Putamen (tissue), 1 donor: ENCODE measurements around the gene CYGB.
A peak's percentile ranks its signal among the peaks of the same experiment; 100 is the strongest.

Experiments
- DNase-seq: peaks from one replicate; pipeline ENCODE4 v3.0.0-alpha.2; 2016; ENCODE audit warnings: low spot score

The CYGB gene

GRCh38 chr17:76501827-76502307, 35.6 kb downstream of the CYGB start:
- DNase-seq, result no peak

- peak; percentile 63 for DNase-seq
These were observed 36.3 kb downstream of the CYGB start, which contains the start of gene RHBDF2 for GRCh38 chr17:76501018-76501826. Gene RHBDF2, minus strand, starts transcription at chr17:76501423. Its CDS starts 19,899 bp downstream, at chr17:76481524.

- no peak for DNase-seq
These were observed 36.8 kb downstream of the CYGB start for GRCh38 chr17:76500747-76501017.

- DNase-seq, result no peak
These were observed 37.3 kb downstream of the CYGB start for GRCh38 chr17:76500074-76500746.

DNA sequence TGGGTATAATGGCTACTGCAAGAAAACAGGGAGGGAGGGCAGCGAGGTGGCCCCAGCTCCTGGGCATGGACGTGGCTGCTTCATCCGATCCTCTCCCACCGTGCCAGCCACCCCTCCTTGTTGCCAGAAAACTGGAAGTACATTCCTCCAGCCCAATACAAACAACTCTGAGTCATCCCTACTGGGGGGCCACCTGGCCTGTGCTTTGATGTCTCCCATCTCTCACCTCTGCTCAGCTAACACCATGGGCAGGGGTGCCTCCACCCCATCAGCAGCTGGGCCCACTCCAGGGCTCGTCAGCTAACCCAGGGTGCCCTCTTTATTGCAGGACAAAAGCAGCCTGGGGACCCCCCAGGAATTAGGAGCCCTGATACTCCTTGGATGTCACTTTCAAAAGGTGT, 38.2 kb downstream of the CYGB start:
- no peak for DNase-seq

DNA sequence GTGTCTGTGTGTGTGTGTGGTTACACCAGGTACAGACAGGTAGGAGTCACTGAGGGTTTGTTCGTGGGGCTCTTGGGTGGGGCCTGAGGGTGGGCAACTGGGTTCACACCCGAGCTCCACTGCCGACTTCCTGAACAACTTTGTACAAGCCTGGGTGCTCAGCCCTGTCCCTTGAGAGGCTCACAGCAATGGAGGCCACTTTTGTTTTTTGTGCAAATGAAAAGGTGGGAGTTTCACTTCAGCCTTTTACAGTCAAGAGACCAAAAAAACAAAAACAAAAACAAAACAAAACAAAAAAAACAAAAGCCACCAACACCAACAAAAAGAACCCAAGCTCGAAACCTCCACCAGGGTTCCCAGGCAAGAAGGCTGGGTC, 38.6 kb downstream of the CYGB start:
- no peak for DNase-seq

- DNase-seq, result peak; percentile 52
These were observed 39.3 kb downstream of the CYGB start for GRCh38 chr17:76497979-76498875.

DNA sequence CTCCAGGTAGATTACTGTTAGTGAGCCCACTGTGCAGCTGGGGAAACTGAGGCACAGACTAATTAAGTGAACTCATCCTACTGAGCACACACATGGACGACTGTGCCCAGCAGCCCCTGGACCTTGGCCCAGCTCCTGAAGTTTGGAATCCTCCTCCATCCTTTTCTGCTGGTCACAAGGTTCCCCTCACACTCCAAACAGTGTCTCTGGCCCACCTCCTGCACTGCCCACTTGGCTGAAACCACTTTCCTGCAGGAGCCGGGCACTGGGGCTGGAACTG, 39.9 kb downstream of the CYGB start:
- no peak for DNase-seq

DNA sequence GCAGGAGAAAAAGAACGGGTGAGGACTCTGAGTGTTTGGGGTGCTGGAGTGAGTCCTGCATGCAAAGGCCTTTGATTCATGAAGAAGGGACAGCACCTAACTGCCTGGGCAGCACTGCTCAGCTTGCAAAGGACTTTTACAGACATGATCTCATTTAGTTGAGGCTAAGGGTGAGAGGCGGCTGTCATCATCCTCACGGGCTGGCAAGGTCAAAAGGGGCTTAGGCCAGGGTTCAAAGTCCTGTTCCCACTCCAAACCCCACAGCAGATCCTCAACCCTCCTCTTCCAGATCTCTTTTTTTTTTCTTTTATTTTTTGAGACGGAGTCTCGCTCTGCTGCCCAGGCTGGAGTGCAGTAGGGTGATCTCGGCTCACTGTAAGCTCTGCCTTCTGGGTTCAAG, 41.0 kb downstream of the CYGB start:
- DNase-seq, result no peak

DNA sequence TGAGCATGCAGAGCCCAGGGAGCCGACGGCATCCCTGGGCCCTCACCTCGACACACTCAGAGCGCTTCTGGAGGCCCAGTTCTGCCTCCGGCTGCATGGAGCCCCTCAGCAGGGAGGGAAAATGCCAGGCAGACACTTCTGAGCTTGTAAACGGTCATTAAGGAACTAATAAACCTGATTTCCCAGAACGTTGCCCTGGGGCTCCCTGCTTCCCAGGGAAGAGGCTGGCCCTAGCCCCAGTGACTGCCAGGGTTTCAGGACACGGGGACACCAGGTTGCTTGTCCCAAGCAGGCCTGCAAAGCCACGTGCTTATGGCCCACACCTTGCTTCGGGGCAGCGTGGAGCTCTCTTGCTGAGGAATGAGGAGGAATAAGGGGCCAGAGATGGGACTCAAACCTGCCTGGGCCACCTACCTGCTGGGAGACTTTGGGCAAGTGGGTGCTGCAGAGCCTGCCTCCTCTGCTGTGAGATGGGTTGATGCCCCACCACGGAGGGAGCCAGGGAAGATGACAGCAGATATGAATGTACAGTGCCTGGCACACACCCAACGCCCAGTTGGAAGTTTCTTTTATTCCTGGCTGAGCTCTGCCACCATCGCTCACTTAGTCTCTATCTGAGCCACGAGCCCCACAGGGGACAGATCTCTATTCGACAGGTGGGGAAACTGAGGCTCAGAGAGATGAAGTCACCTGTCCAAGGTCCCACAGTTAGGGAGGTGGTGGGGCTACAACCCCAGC, 41.7 kb downstream of the CYGB start:
- no peak for DNase-seq

DNA sequence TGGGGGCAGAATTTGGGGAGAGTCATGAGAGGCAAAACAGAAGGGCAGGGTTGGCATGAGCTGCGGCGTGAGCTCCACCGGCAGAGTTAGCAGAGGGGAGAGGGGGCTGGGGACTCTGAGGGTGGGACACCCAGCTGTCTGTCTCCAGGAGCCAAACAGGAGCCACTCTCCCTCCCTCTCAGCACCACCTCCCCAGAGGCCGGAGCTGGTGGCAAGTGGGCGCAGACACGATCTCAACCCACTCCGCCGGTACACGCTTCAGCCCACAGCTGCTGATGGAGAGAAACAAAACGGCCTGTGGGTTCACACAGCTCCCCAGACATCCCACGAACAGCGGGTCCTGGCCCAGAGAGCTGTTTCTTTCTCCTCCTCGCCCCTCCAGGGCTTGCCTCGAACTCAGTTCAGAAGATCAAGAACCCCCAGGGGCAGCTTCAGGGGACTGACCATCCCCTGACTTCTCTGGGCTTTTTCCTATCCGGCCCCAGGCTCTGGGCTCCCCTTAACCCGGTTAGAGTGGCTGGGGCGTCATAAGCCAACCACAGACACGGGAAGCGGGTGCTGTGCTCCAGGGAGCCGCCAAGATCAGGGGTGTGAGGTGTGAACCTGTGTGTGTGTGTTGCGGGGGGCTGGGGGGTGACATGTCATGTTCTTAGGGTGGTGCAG, 43.9 kb downstream of the CYGB start:
- DNase-seq, result no peak

DNA sequence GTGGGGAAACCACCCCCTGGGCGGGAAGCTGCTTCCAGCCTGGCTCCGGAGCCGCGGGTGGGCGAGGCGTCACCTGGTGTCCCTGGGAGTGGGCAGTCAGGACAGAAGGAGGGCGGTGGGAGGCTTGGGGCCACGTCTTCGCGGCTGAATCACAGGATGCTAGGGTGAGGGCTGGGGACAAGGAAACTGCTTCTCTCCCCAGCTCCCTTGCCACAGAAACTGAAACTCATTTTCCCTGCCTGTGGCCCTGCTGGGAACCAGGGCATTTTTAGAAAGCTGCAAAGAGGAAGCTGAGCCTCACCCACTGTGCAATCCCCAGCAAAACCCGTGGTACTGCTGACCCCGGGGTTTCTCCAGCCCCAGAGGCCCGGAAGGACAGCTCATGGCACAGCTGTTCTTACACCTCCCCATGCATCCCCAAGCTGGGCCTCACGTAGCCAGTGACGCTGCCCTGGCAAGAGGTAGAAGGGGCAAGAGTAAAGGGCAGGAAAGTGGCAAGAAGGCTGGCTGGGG, 44.5 kb downstream of the CYGB start:
- DNase-seq, result peak; percentile 32

DNA sequence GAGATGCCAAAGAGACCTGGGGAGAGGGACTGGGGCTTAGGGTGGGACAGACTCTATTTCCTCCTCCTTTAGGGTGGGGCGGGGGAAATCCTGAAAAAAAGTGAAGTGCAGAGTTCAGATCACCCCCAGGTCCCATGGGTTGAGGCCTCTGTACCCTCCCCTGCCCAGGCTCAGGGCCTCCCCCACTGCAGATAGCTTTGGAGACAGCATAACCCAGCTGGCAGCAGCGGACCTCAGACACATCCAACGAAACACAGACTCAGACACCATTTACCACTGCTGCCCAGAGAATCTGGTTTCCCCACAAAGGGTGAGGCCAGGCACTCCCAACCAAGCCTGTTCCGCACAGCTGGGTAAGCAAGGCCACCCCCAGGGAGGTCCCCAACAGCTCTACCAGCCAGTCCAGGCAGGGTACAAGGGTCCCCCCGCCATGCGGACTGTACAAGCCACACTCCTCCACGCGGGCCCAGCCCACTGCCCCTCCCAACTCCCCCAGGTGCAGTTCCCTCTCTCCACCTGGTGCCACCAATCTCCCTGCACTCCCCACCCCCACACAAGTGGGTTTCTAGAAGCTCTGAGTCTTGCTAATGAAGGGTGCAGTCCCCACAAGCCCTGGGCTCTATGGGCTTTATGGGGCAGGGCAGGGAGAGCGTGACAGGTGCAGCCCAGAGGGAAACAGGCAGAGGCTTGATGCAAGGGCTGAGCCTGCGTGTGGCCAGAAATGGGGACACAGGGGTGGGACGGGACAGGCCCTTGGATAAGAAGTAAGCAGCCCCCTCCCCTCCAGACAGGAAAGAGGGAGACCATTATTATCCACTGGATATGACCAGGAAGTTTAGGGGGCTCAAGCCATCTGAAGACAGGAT, 45.2 kb downstream of the CYGB start:
- no peak for DNase-seq

- DNase-seq, result no peak
These were observed 46.0 kb downstream of the CYGB start for GRCh38 chr17:76491271-76492122.

- no peak for DNase-seq
These were observed 47.3 kb downstream of the CYGB start for GRCh38 chr17:76490112-76490710.

GRCh38 chr17:76487451-76488192, 49.9 kb downstream of the CYGB start:
- DNase-seq, result no peak

- peak; percentile 35 for DNase-seq
These were observed 51.9 kb downstream of the CYGB start for GRCh38 chr17:76485569-76485968.

DNA sequence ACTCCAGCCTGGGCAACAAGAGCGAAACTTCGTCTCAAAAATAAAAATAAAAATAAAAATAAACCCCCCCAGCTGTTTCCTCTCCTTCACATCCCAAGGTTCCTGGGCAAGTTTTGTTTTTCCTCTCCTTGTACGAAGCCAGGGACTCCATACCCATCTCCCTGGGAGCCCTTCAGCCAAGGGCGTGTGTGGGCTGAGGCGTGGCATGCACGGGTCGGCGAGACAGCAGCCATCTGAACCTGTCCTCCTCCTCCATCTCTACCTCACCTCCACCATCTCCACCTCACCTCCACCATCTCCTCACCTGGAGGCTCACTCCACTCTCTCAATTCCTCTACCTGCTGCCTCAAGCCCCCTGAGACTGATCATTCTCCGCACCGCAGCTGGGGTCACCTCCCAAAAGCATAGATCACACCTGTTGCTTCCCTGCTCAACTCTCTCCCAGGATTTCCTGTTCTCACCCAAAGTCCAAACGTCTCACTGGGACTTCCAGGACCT, 53.2 kb downstream of the CYGB start:
- no peak for DNase-seq
